Measurements from ENCODE around the gene MCEE.

Gene MCEE

DNA sequence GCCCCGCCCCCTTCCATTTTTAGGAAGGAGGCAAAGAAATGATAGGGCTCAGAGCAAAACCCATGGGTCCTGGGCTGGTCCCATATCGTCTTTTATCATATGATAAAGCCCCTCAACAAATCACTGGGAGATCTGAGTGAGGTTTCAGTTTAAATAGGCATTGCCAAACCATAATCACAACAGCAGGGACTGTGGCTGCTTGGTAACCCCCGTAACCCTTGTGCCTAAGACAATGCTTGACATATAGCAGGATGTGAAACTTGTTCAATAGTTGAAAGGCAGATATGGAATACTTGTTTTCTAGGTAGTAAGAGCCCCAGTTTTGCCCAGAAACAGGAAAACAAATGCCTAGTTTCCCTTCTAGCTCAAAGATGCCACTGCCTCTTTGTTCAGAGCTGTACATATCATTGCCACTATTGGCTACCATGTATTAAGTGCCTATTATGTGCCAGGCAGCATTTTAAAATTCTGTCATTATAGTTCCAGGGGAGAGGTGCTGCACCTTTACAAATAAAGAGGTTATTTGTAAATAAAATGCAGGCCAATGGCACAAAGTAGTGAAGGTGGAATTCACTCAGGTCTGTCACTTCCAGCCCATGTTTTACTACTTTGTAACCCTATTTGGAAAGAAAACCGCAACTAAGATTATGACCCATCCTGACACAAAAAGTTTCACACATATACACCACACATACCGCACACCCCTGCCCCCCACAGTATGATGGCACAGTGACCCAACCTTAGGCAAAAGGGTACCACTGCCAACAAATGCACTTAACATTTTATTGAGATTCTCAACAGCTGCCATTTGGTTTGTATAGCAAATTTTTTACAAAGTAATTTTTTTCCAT lies 47.4 kb downstream of the MCEE start:
- DNase-seq, result no peak

DNA sequence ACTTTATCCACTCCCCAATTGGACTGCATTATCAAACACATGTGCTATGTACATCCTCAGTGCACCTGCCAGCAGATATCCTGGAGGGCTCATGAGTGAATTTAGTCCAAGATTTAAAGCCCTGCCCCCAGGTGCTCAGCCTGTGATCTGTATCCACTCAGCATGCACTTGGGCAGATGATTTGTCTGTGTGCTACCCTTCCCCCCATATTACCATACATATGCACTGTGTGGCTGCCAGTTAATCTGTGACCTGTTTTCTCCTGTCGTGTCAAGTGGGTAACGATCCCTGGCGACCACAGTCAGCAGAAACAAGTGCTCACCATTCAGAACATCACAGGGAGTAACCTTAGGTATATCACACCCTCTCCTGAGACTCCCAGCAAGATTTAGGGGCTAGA lies 51.4 kb downstream of the MCEE start:
- DNase-seq, result no peak

DNA sequence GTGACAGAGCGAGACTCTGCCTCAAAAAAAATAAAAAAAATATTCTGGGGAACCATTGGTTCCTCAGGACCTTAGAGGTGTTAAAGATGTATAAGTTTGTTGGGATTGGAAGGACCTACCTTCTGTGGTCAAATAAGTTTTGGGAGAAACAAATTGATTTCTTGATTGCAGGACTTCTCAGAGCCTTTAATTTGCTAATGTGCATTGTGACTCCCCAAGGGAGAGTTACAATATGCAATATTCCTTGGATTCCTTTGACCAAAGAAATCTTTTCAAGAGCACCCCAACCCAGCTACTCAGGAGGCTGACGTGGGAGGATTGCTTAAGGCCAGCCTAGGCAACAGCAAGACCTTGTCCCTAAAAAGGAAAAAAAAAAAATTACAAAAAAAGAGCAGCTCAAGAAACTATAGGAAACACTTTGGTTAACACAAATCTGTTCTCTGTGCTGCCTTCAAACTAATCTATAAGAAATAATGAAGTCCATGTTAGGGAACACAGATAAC lies 55.1 kb downstream of the MCEE start:
- DNase-seq, result no peak

DNA sequence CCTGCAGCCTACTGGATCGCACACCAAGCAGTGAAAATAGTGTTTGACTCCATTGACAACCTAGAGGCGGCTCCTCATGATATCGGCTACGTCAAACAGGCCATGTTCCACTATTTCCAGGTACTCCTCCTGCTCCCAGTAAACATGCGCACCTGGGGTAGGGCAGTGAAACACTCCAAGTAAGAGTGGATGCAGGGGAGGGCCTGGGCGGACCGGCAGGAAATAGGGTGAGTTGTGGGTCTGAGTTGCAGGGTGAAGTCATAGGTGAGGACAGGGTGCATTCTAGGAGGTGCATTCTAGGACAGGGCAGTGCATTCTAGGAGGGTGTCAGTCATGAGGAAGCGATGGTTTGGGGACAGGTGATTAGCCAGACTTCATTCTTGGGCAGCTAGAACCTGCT lies 56.6 kb downstream of the MCEE start:
- DNase-seq, result no peak

DNA sequence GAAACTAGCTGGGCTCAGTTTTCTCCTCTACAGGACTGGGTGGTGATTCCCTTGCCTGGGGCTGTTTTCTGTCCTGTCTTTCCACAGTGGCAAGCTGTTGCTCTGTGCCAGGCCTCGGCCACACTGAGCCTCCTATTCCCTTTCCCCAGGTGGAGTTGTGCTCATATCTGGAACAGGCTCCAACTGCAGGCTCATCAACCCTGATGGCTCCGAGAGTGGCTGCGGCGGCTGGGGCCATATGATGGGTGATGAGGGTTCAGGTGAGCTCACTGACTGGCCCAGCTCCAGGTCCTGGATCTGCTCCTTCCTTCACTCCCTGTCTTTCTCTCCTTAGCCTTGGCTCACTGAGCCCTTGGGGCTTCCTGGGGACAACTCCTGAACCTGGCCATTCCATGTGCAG lies 57.5 kb downstream of the MCEE start:
- no peak for DNase-seq

DNA sequence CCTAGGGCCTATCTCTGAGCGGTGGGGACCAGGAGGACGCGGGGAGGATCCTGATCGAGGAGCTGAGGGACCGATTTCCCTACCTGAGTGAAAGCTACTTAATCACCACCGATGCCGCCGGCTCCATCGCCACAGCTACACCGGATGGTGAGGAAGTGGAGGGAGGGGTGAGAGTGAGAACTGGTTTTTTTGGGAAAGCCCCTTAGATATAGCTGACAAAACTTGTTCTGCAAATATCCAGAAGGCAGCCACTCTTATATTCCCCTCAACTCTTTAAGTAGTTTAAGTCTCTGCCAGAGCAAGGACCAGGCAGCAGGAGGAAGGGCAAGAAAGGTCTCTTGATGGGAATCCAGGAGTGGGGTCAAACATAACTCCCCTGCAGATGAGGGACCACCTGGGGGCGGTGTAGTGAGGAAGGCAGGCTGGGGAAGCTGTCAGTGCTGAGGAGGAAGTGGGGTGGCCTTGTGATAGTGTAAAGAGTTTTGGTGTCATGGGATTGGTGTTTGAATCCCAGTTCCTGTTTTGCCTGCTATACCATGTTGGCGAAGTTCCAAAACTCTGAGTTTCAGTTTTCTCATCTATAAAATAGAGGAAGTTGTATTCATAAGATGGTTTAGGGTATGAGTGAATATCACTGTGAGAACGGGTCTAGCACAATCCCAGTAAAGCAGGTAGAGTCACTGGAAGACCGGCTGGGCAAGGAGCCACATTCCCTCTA lies 58.2 kb downstream of the MCEE start:
- peak; percentile 7 for DNase-seq

DNA sequence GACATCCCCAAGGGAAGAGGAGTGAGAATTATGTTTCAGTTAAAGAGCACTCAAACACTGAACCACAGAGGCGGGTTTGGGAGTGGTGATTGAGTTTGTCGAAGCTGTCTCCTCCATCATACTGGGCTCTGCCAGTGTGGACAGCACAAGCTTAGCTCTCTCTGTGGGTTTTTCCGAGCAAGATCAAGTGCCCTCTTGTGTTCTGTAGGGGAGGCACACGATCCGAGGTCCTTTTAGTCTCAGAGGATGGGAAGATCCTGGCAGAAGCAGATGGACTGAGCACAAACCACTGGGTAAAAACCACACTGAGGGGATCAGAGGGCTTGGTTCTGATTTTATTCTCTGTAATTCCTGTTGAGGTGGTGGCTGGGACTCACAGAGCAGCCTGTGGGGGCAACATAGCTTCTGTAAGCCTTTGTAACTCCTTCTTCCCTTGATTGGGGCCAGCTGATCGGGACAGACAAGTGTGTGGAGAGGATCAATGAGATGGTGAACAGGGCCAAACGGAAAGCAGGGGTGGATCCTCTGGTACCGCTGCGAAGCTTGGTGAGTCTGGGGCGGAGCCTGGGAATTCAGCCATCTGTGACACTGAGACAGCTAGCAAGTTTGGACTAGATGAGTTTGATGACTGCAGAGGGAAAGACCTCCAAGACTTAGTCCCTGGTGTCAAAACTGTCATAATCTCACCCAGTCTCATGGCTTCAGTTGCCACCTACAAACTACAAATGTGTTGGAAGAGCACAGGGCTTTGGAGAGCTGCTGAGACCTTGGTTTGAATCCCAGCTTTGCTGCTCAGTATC lies 59.5 kb downstream of the MCEE start:
- DNase-seq, result peak; percentile 56

DNA sequence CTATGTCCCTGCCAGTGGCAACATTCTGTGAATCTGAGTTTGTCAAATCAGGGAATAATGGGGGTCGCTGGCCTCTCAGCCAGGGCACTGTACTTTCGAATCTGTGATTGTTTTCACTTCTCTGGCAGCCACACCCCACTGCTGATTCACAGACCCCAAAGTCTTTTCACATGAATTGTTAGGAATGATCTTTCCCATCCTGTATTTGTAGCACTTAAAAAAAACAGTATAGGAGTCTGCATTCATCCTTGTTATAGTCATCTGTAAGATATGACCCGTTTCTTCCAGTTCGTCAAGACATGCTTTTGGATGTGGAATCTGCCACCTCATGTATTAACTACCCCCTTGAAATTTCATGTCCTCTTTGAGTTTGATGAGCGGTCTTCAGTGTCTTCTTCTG lies 60.7 kb downstream of the MCEE start:
- peak; percentile 70 for DNase-seq

DNA sequence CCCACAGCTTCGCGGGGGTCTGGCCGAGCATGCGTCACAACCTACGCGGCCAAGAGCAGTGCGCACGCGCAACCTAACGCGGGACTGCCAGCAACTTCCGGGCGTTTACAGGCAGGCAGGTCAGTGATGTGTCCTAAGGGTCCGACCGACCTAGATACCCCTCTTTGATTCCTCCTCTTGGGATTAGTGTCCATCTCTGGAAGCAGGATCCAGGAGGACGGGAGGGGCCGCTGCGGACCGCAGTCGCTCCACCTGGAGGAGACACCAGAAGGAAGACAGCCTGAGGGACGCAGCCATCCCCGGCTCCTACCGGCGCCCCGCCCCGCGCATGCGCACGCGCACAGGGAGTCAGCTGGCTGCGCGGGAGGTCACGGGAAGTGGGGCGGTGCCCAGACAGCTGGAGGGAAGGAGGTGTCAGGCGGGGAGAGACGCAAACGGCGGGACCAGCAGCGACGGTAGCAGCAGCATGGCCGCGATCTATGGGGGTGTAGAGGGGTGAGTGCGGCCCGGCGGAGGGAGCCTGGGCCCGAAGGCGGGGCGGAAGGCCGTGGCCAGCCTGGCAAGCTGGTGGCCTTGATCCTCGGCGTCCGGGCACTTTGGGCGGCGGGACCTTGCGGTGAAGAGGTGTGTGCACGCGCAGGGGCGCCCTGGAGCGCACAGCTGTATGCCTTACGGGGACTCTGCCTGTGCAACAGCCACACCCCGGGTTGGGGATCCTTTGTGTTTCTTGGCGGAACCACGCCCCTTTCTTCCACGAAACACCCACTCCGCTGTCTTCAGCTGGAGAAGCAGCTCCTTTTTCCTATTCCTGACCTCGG lies 61.6 kb downstream of the MCEE start, which contains the start of gene NAGK:
Gene NAGK (plus strand): TSS at position 431 of the 818 bp plus-strand sequence. CDS start 36 bp downstream, at position 467.
- DNase-seq, result peak; percentile 94

DNA sequence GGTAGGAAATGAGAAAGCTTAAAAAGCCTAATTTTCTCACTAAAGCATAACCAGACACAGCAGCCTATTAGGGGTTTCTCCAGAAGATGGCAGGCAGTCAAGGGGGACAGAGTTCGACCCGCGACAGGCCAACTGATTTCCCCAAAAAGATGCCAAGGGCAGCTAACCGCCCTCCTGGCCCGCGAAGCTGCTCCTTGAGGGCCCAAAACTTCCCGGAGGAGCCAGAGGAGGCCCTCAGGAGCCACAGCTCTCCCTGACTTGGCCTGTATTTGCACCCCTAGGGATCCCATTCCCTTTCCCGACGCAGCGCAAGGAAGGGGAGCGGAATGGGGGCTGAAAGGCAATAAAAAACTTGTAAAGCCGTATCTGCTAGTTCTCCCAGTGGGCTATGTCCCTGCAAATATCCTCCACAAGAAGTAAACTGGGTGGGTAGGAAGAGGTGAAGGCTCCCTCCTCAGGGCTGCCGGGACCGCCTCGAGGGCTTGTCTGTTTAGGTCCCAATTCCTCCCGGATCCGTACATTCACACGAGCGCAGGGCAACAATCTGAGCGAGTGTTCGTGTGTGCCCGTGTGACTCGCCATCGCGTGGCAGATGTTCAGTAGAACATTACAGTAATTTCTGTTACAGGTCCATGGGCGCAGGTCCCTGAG lies 62.3 kb downstream of the MCEE start:
- DNase-seq, result peak; percentile 17

DNA sequence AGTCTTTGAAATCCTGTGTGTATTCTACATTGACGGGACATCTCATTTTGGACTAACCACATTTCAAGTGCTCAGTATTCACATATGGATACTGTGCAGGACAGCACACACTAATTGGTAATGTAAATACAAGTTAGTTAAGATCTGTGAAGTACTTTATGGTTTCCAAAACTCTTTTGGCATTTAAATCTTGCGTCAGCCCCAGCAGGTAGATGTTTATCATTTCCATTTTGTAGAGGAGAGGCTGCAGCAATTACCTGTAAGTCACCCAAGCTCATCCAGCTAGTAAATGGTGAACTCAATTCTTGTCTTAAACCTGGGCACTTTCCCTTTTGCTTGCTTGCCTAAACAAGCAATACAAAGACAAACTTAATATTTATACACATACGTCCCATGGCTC lies 63.2 kb downstream of the MCEE start:
- DNase-seq, result no peak

DNA sequence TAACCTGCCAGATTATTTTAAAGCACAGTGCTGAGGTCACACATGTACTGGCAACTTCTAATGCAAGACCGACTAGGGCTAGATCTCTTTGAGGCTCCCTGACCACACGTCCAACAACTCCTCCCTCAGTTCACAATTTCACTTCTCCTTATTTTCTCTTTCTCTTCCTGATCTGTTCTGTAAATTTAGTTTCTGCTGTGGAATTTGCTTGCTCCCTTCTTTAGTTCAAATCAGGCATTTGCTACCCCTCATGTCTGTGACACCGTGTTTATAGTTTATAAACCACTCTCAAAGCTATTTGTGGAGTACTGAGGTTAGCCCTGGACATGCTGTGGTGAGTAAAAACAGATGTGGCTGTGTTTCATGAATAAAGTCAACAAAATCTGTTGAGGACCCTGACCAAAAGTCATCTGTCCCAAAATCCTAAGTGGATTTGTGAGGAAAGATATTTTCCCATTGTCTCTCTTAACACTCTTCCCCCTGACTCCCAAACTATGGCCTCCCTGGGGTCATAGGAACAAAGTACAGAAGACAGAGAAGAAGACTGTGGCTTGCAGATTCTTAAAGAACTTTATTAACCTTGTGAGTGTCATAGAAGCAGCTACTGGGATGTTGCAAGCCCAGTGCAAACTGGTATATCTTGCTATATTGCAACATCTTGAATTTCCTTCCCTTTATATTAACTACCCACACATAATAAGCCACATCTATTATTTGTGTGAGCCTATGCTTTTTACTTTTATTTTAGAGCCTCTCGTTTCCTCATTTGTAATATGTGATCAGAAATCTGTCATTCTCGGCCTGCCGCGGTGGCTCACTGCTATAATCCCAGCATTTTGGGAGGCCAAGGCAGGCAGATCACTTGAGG lies 65.0 kb downstream of the MCEE start:
- no peak for DNase-seq

DNA sequence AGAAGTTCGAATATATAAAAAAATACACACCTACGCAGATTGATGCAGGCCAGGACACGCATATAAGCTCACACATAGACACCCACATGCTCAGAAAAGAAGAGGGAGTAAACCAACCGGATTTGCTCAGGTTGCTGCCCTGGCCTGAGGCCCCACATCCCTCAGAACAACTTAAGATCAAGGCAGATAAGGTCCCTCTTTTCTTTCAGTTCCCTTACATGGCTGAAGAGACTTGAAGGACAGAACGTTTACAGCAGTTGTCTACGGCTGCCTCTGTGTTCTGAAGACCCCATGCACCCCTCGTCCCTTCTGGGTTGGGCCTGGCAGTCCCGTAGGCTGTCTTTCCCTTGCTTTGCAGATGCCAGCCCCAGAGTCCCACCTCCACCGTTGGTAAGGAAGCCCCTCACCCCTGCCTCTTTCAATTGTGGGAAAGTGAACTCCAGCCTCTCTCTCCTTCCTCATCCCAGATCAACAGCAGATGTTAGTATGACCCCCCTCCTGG lies 65.9 kb downstream of the MCEE start:
- DNase-seq, result no peak

DNA sequence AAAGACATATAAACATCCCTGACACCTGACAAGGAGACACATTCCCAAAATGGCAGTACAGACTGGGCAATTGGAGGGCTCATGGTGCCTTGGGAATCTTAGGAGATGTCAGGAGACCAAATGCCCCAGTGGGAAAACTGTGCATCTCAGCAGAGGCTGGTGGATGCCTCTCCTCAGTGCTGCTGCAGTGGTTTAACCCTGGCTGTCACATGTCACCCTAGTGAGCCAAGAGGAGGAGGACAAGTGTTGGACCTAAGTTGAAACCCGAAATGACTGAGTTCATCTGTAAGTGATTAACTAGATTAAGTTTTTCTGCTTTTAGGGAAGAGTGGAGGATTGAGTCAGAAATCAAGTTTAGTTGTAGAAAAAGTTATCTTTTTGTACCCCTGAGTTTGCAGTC lies 66.8 kb downstream of the MCEE start:
- DNase-seq, result no peak

DNA sequence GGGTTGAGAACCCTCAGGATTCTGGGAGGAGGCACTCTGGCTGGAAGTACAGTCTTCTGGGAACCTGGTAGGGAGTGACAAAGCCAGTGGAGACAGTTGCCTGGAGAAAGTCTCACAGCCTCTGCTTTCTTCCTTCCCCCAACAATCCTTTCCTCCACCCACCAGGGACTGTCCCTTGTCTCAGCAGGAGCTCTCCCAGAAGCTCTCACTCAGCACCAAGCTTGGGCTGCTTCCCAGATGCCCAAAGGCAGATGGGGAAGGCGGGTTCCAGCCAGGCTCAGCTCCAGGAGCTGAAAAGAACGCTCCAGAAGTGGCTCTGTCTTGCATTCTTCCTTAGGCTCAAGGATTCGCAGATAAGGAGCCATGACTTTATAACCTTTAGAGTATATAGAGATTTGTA lies 69.2 kb downstream of the MCEE start:
- peak; percentile 17 for DNase-seq

DNA sequence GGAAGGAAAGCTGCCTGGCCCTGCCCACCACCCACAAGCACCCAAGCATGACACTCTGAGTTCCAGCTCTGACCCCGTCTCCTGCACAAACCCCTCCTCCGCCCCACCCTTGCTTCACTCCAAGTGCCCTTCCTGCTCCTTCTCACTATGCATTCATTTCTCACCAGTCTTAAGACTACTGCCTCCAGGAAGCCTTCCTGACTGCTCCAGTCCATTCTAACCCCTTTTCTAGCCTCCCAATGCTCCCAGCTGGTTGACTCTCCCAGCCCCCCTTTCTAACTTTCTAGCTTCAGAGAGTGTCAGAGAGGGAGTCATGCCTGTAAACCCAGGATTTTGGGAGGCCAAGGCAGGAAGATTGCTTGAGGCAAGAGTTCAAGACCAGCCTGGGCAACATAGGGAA lies 69.8 kb downstream of the MCEE start:
- no peak for DNase-seq
